PC-3 (cell line): ENCODE measurements around the gene CALCB. TPM values are rescaled to one million over a fixed set of nuclear protein-coding genes. Genes with fewer than 3 reads are reported as not detected.

Source experiments
- ATAC-seq: fragments of 200-7000 bp; cut with Tn5 transposase; 2 replicates; pipeline ENCODE4 v1.9.1; 2020; ENCODE audit warnings: mild to moderate bottlenecking, moderate library complexity
- BruUV-seq: library from RNA; stranded (reverse); fragments of 400-500 nt; replicated peaks from 2 replicates; lab custom pipeline; 2021; lab: Mats Ljungman, UMichigan
- CTCF ChIA-PET: fragments of 300-600 bp; sonication (Branson Sonifier 250); formaldehyde crosslinking; loops from one replicate; lab custom pipeline; 2022; ENCODE audit warnings: antibody characterized with exemption; lab: Charles Lee
- POLR2A ChIA-PET: fragments of 300-600 bp; sonication (Branson Sonifier 250); formaldehyde crosslinking; loops from one replicate; lab custom pipeline; 2022; ENCODE audit warnings: antibody characterized with exemption; ENCODE audit not compliant: unreplicated experiment; lab: Charles Lee
- DNase-seq: peaks from one replicate; pipeline ENCODE4 v3.0.0-alpha.2; 2015
- H2AFZ ChIP-seq: fragments of 300-600 bp; sonication (generic); 2 replicates; pipeline ENCODE4 v1.6.0; 2016; ENCODE audit warnings: antibody characterized with exemption, low read length
- H3F3A ChIP-seq: fragments of 300-600 bp; sonication (generic); one replicate; pipeline ENCODE4 v1.6.0; 2017; ENCODE audit warnings: antibody characterized with exemption, low read length, control low read depth, mild to moderate bottlenecking; ENCODE audit not compliant: unreplicated experiment
- H3K27ac ChIP-seq: fragments of 300-600 bp; sonication (generic); 2 replicates; pipeline ENCODE4 v1.5.1; 2016; ENCODE audit warnings: mild to moderate bottlenecking, low read length
- H3K27me3 ChIP-seq: fragments of 300-600 bp; sonication (generic); 2 replicates; pipeline ENCODE4 v1.6.1; 2016; ENCODE audit warnings: low read length, mixed read lengths
- H3K36me3 ChIP-seq: fragments of 300-600 bp; sonication (generic); 2 replicates; pipeline ENCODE4 v1.6.1; 2016; ENCODE audit warnings: low read depth, mixed run types, low read length, mixed read lengths
- H3K4me1 ChIP-seq: fragments of 300-600 bp; sonication (generic); 2 replicates; pipeline ENCODE4 v1.5.1; 2016; ENCODE audit warnings: low read length; ENCODE audit not compliant: insufficient read depth
- H3K4me2 ChIP-seq: fragments of 300-600 bp; sonication (generic); 2 replicates; pipeline ENCODE4 v1.6.0; 2016; ENCODE audit warnings: low read length
- H3K4me3 ChIP-seq: fragments of 300-600 bp; sonication (generic); 2 replicates; pipeline ENCODE4 v1.5.1; 2016; ENCODE audit warnings: mild to moderate bottlenecking, low read length, mixed read lengths
- H3K79me2 ChIP-seq: fragments of 300-600 bp; sonication (generic); 2 replicates; pipeline ENCODE4 v1.6.1; 2017; ENCODE audit warnings: low read length, mixed read lengths
- H3K9ac ChIP-seq: fragments of 300-600 bp; sonication (generic); 2 replicates; pipeline ENCODE4 v1.6.0; 2016; ENCODE audit warnings: mild to moderate bottlenecking, low read length
- H3K9me2 ChIP-seq: fragments of 300-600 bp; sonication (generic); replicated peaks from 2 replicates; pipeline ENCODE4 v1.6.1; 2016; ENCODE audit warnings: mixed run types, low read length, mixed read lengths
- H3K9me3 ChIP-seq: fragments of 300-600 bp; sonication (generic); 2 replicates; pipeline ENCODE4 v1.6.1; 2016; ENCODE audit warnings: low read length, mixed read lengths
- H4K20me1 ChIP-seq: fragments of 300-600 bp; sonication (generic); 2 replicates; pipeline ENCODE4 v1.6.1; 2016; ENCODE audit warnings: low read length, mixed read lengths
- EZH2 ChIP-seq: fragments of 300-600 bp; sonication (generic); IDR thresholded peaks from one replicate; pipeline ENCODE4 v1.6.1; 2017; ENCODE audit warnings: antibody characterized with exemption, mild to moderate bottlenecking, low read length; ENCODE audit not compliant: unreplicated experiment
- EZH2phosphoT487 ChIP-seq: fragments of 300-600 bp; sonication (generic); IDR thresholded peaks from 2 replicates; pipeline ENCODE4 v1.6.1; 2018; ENCODE audit warnings: mild to moderate bottlenecking, antibody characterized with exemption, low read length, borderline replicate concordance
- intact Hi-C: fragments of 100-400 bp; cut with micrococcal nuclease; formaldehyde crosslinking; loops from 2 replicates; pipeline ENCODE4 v1.9.0; 2023
- total RNA-seq: library from RNA; depleted of rRNA; stranded (reverse); fragments of >200 nt; gene quantifications from 2 replicates; pipeline ENCODE4 v1.2.3, GENCODE V29; 2014
- TF ChIP-seq, protein P1 (sequence below): fragments of 300-600 bp; sonication (generic); conservative IDR thresholded peaks from 2 replicates; pipeline ENCODE4 v1.5.1; 2017; ENCODE audit warnings: antibody characterized with exemption, low read depth, mild to moderate bottlenecking, low read length

The CALCB gene
- total RNA-seq, 1 experiment from 2014 or later = not detected

DNA sequence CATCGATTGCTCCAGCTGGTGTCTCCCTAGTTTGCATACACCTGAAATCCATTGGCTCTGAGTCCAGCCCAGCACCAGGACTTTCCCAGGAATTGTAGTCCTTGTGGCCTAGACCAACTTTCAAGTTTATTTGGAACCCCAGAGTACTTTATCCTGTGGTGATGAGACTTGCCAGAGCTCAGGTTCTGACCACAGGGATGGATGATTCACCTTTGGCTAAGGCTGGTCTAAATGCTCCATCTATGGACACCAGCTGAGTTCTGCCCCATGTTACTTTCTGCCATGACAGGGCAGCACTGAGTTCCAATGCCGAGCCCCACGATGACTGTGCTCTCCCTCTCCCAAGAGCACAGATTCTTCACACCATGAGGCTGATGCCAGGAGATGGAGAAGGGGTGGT is 24.0 kb downstream of the CALCB start:
- BruUV-seq = no TSS peak
- no peak overlapping the region for H3K27ac ChIP-seq
- H2AFZ ChIP-seq = no peak overlapping the region
- H3F3A ChIP-seq = no peaks in the 10 kb centered on the region
- no peak for ATAC-seq
- intact Hi-C loops = no loop called here
- no peak overlapping the region for H3K9ac ChIP-seq
- no peaks in the 10 kb centered on the region for H4K20me1 ChIP-seq
- H3K79me2 ChIP-seq = no peaks in the 10 kb centered on the region
- no peak for DNase-seq
- no peaks in the 10 kb centered on the region for H3K4me1 ChIP-seq
- POLR2A ChIA-PET = no interaction called here
- H3K9me3 ChIP-seq = no peaks in the 10 kb centered on the region
- H3K27me3 ChIP-seq = no peaks in the 10 kb centered on the region
- TF ChIP-seq EZH2 (no peak), EZH2phosphoT487 (no peak)
- TF ChIP-seq, protein P1, sequence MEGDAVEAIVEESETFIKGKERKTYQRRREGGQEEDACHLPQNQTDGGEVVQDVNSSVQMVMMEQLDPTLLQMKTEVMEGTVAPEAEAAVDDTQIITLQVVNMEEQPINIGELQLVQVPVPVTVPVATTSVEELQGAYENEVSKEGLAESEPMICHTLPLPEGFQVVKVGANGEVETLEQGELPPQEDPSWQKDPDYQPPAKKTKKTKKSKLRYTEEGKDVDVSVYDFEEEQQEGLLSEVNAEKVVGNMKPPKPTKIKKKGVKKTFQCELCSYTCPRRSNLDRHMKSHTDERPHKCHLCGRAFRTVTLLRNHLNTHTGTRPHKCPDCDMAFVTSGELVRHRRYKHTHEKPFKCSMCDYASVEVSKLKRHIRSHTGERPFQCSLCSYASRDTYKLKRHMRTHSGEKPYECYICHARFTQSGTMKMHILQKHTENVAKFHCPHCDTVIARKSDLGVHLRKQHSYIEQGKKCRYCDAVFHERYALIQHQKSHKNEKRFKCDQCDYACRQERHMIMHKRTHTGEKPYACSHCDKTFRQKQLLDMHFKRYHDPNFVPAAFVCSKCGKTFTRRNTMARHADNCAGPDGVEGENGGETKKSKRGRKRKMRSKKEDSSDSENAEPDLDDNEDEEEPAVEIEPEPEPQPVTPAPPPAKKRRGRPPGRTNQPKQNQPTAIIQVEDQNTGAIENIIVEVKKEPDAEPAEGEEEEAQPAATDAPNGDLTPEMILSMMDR = no peak
- H3K4me3 ChIP-seq = no peak overlapping the region
- H3K4me2 ChIP-seq = no peak overlapping the region
- CTCF ChIA-PET = no interaction called here
- no peaks in the 10 kb centered on the region for H3K9me2 ChIP-seq
- H3K36me3 ChIP-seq = no peaks in the 10 kb centered on the region

DNA sequence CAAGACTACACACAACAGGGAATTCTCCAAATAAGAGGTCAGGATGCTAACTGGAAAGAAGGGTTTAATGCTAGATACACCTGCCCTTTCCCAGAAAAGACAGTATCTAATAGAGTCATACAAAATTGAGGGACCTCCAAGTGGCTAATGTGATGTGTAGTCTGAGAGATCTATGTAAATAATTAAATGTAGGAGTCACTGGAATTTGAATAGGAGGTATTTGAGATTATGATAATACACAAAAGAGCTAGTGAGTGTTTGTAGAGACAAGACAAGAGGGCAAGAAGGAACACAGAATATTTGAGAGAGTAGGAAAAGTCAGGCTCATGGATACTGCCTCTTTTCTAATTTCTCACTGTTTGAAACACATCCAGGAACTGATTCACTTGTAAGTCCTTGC is 25.9 kb downstream of the CALCB start:
- H3K79me2 ChIP-seq = no peaks in the 10 kb centered on the region
- no peak overlapping the region for H3K9ac ChIP-seq
- H3F3A ChIP-seq = no peaks in the 10 kb centered on the region
- POLR2A ChIA-PET = no interaction called here
- H3K36me3 ChIP-seq = no peaks in the 10 kb centered on the region
- DNase-seq (no peak), ATAC-seq (no peak)
- H3K9me2 ChIP-seq = no peaks in the 10 kb centered on the region
- H3K4me2 ChIP-seq = no peak overlapping the region
- intact Hi-C loops = no loop called here
- H3K27ac ChIP-seq = no peak overlapping the region
- H3K4me1 ChIP-seq = no peaks in the 10 kb centered on the region
- no TSS peak for BruUV-seq
- H3K4me3 ChIP-seq = no peak overlapping the region
- no peaks in the 10 kb centered on the region for H3K9me3 ChIP-seq
- TF ChIP-seq EZH2phosphoT487 = no peak
- TF ChIP-seq, protein P1 = no peak
- H4K20me1 ChIP-seq = no peaks in the 10 kb centered on the region
- CTCF ChIA-PET = no interaction called here
- no peaks in the 10 kb centered on the region for H3K27me3 ChIP-seq
- H2AFZ ChIP-seq = no peak overlapping the region

DNA sequence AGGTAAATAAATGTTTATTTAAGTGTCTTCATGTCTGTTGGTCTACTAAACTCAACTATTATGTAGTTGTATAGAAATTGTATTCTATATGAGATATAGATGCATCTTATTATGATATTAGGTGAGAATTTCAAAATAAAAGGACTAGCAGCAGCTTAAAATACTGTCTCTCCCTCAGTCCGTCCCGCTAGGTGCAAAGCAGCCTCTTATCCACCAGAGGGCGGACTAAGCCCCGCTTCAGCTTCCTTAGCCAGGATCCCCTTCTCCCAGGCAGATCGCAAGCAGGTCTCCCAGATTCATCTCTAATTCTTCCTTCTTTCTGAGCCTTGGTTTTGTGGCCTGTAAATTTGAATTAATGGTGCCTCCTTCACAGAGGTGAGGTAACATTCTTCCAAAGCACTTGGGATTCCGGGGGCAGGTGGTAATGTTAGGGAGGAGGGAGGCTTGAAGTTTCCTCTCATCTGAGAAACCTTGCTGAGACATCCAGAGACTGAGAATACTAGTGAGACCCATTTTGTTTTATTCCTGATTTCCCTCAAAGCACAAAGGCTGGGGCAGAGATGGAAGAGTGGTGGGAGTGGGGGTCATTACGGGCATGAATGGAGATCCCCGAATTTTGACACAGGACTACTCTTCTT is 27.8 kb downstream of the CALCB start:
- Histone ChIP-seq H2AFZ (0 out of 2 replicates have a peak overlapping the region, but pooled peaks have one; percentile 21), H3K9me3 (no peaks in the 10 kb centered on the region), H3K9me2 (no peaks in the 10 kb centered on the region), H3K9ac (no peak overlapping the region), H4K20me1 (no peaks in the 10 kb centered on the region), H3K27me3 (no peaks in the 10 kb centered on the region), H3K4me2 (no peak overlapping the region), H3K36me3 (no peaks in the 10 kb centered on the region), H3K4me1 (peaks cover 7% of the 10 kb centered on the region), H3K79me2 (no peaks in the 10 kb centered on the region), H3K27ac (no peak overlapping the region), H3F3A (no peaks in the 10 kb centered on the region), H3K4me3 (no peak overlapping the region)
- TF ChIP-seq EZH2 (no peak), EZH2phosphoT487 (no peak)
- TF ChIP-seq, protein P1 = peak; percentile 85
- DNase-seq (peak; percentile 66), ATAC-seq (peak; percentile 61)
- ChIA-PET POLR2A (interaction anchor here (0.5 kb wide), 1 partner anchor 311 kb away, joined by 3 read pairs; no protein-coding TSS in a partner anchor), CTCF (interaction anchor here (1.2 kb wide), 1 partner anchor 1512 kb away, joined by 5 read pairs; no protein-coding TSS in a partner anchor)
- BruUV-seq = no TSS peak
- intact Hi-C loops = loop anchor here (1.0 kb wide), 1 partner anchor 22 kb away; no protein-coding TSS in a partner anchor
